Panc1 (cell line): Measurements from ENCODE around the gene PALS1.

Experiments used
- CTCF ChIP-seq: fragments of 450-650 bp; IDR thresholded peaks from 2 replicates; pipeline ENCODE4 v1.5.1; 2017; ENCODE audit warnings: mild to moderate bottlenecking
- REST ChIP-seq, 2 experiments: IDR thresholded peaks; 2 replicates each; pipeline ENCODE4 v1.6.1; 2011 to 2012; ENCODE audit warnings: low read depth in 2 of 2, control low read depth in 1 of 2, low read length in 1 of 2, mild to moderate bottlenecking in 1 of 2, moderate library complexity in 1 of 2; ENCODE audit not compliant: insufficient read depth in 1 of 2

- TF ChIP-seq CTCF (no peak), REST (IDR thresholded peaks at IDR 0.05; ENCODE audit: insufficient read depth in 1 of 2, low read depth in 2 of 2, low read length in 1 of 2) (no peak)
These were observed 859 bp downstream of the PALS1 start for GRCh38 chr14:67242168-67242420.
